Smooth muscle cell (in vitro differentiated cells): ENCODE data around the gene CDK5RAP1. TPM values are rescaled to one million over a fixed set of nuclear protein-coding genes. Genes with fewer than 3 reads are reported as not detected.

Experiments used
- DNase-seq: peaks from one replicate; lab custom pipeline; 2025; ENCODE audit not compliant: unreplicated experiment; lab: John Stamatoyannopoulos, UW
- H2AFZ ChIP-seq: fragments of 200-600 bp; sonication (generic); 2 replicates; pipeline ENCODE4 v1.6.0; 2016; ENCODE audit warnings: antibody characterized with exemption, low read depth, mild to moderate bottlenecking
- H3F3A ChIP-seq: fragments of 200-600 bp; sonication (generic); 2 replicates; pipeline ENCODE4 v1.6.0; 2017; ENCODE audit warnings: antibody characterized with exemption, low read depth
- H3K27ac ChIP-seq: fragments of 200-600 bp; sonication (generic); 2 replicates; pipeline ENCODE4 v1.5.1; 2016; ENCODE audit warnings: low read depth, mild to moderate bottlenecking
- H3K27me3 ChIP-seq: fragments of 200-600 bp; sonication (generic); 2 replicates; pipeline ENCODE4 v1.6.1; 2016; ENCODE audit warnings: low read depth, mild to moderate bottlenecking
- H3K36me3 ChIP-seq: fragments of 200-600 bp; sonication (generic); 2 replicates; pipeline ENCODE4 v1.5.1; 2016; ENCODE audit warnings: low read depth
- H3K4me1 ChIP-seq: fragments of 200-600 bp; sonication (generic); 2 replicates; pipeline ENCODE4 v1.5.1; 2016; ENCODE audit warnings: low read depth
- H3K4me2 ChIP-seq: fragments of 200-600 bp; sonication (generic); 2 replicates; pipeline ENCODE4 v1.6.0; 2016; ENCODE audit warnings: mild to moderate bottlenecking
- H3K4me3 ChIP-seq: fragments of 200-600 bp; sonication (generic); 2 replicates; pipeline ENCODE4 v1.5.1; 2016; ENCODE audit warnings: mild to moderate bottlenecking
- H3K79me2 ChIP-seq: fragments of 200-600 bp; sonication (generic); 2 replicates; pipeline ENCODE4 v1.6.0; 2016; ENCODE audit warnings: low read depth, mild to moderate bottlenecking
- H3K9ac ChIP-seq: fragments of 200-600 bp; sonication (generic); 2 replicates; pipeline ENCODE4 v1.6.0; 2016; ENCODE audit warnings: low read depth
- H3K9me3 ChIP-seq: fragments of 200-600 bp; sonication (generic); replicated peaks from 2 replicates; pipeline ENCODE4 v1.5.1; 2016; ENCODE audit warnings: low read depth
- H4K20me1 ChIP-seq: fragments of 200-600 bp; sonication (generic); 2 replicates; pipeline ENCODE4 v1.6.0; 2016; ENCODE audit warnings: low read depth
- WGBS: methylation state at CpG from one replicate; pipeline ENCODE4 v1.1.7; 2016; ENCODE audit warnings: low lambda C conversion rate; 5-methylcytosine and 5-hydroxymethylcytosine counted together
- polyA plus RNA-seq: library from polyadenylated mRNA; unstranded; fragments of >200 nt; fragmentation: Nextera tagmentation; extraction: Ambion mirVana; gene quantifications from 2 replicates; pipeline ENCODE4 v1.2.1, GENCODE V29; 2016
- total RNA-seq: library from RNA; depleted of rRNA; stranded (reverse); fragments of >200 nt; gene quantifications from 2 replicates; pipeline ENCODE4 v1.2.3, GENCODE V29; 2014
- TF ChIP-seq, protein P1 (sequence below): fragments of 200-600 bp; sonication (generic); IDR thresholded peaks from 2 replicates; pipeline ENCODE4 v1.5.1; 2017; ENCODE audit warnings: borderline replicate concordance, mild to moderate bottlenecking, antibody characterized with exemption; ENCODE audit not compliant: insufficient read depth, poor library complexity, severe bottlenecking

CDK5RAP1 gene
- total and polyA plus RNA-seq, 2 experiments from 2014 or later = 29.5 to 54.7 TPM

DNA sequence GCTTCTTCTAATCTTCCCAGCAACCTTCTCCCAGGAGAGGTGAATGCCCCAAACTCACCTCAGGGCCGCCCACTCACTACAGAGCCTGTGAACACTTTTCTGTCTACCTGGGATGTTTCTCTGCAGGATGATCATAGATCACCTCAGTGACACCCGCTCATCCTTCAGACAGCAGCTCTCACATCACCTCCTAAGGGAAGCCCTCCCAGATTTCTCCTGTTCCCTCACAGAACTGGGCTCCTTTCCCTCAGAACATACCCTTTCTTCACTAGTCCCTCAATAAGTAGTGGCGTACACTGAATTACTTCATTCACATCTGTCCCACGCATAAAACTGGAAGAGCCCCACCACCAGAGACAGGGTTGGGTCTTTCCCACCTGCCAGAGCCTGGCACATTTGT, 57.8 kb downstream of the CDK5RAP1 start:
- H3F3A ChIP-seq = peaks cover 4% of the 10 kb centered on the region
- H3K27ac ChIP-seq = no peak overlapping the region
- 100% methylated on average over 4 of the region's 4 CpGs for WGBS
- H3K9ac ChIP-seq = no peak overlapping the region
- no peaks in the 10 kb centered on the region for H3K4me1 ChIP-seq
- H3K4me2 ChIP-seq = no peak overlapping the region
- no peaks in the 10 kb centered on the region for H3K9me3 ChIP-seq
- H3K79me2 ChIP-seq = no peaks in the 10 kb centered on the region
- H3K27me3 ChIP-seq = no peaks in the 10 kb centered on the region
- no peak overlapping the region for H2AFZ ChIP-seq
- no peak for DNase-seq
- no peaks in the 10 kb centered on the region for H4K20me1 ChIP-seq
- H3K4me3 ChIP-seq = no peak overlapping the region
- no peaks in the 10 kb centered on the region for H3K36me3 ChIP-seq
- TF ChIP-seq, protein P1, sequence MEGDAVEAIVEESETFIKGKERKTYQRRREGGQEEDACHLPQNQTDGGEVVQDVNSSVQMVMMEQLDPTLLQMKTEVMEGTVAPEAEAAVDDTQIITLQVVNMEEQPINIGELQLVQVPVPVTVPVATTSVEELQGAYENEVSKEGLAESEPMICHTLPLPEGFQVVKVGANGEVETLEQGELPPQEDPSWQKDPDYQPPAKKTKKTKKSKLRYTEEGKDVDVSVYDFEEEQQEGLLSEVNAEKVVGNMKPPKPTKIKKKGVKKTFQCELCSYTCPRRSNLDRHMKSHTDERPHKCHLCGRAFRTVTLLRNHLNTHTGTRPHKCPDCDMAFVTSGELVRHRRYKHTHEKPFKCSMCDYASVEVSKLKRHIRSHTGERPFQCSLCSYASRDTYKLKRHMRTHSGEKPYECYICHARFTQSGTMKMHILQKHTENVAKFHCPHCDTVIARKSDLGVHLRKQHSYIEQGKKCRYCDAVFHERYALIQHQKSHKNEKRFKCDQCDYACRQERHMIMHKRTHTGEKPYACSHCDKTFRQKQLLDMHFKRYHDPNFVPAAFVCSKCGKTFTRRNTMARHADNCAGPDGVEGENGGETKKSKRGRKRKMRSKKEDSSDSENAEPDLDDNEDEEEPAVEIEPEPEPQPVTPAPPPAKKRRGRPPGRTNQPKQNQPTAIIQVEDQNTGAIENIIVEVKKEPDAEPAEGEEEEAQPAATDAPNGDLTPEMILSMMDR = no peak

DNA sequence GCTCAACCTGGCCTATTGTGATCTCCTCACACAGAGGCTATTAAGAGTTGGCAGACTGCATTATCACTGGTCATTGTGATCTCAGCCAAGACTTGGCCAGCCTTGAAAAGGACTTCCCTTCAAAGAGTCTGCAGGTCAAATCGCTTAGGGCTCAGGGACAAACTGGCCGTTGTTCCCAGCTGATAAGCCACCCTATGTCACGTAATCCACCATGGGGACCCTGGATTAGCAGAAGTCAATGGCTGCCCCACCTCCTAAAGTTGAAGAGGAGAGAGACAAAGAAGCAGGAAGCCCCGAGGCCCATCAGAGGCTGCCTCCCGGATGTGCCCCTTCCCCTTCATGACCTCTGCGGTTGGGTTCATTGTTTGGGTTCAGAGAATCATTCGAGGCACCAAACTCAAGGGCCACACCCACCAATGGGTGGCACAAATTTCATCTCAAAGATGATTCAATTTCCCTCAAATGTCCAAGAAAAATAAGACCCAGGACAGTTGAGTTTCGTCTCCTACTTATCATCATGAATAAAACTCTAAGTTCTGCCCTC, 61.7 kb downstream of the CDK5RAP1 start:
- Histone ChIP-seq H3K9ac (no peak overlapping the region), H3K4me2 (no peak overlapping the region), H3F3A (no peaks in the 10 kb centered on the region), H2AFZ (no peak overlapping the region), H3K4me1 (no peaks in the 10 kb centered on the region), H3K79me2 (no peaks in the 10 kb centered on the region), H4K20me1 (no peaks in the 10 kb centered on the region), H3K27me3 (no peaks in the 10 kb centered on the region), H3K4me3 (no peak overlapping the region), H3K27ac (no peak overlapping the region), H3K36me3 (no peaks in the 10 kb centered on the region), H3K9me3 (no peaks in the 10 kb centered on the region)
- TF ChIP-seq, protein P1 = no peak
- no peak for DNase-seq
- WGBS = 73% methylated on average over 8 of the region's 8 CpGs

DNA sequence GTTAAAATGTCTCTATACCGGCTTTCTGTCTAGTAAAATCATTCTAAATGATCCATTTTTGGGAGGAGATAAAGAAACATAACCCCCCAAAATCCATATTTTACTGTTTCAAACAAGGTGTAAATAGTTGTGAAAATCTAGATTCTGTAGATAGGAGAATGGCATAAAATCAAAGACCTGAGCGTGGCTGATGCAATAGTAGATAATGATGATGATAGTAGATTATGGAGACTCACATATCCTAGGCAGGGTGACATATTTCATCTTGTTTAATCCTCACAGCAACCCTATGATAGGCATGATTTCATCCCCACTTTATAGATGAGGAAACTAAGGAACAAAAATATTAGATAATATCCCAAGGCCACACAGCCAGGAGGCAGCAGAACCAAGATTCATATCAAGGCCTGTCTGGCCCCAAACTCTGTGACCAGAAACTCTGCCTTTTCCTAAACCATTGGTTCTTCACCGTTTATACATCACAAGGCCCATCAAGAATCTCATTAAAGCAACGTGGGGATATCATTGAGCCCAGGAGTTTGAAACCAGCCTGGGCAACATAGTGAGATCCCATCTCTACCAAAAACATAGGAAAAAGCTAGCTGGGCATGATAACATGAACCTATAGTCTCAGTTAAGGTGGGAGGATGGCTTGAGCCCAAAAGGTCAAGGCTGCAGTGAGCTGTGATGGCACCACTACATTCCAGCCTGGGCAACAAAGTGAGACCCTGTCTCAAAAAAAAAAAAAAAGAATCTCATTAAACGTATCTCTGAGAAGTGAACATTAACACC, 62.7 kb downstream of the CDK5RAP1 start:
- H4K20me1 ChIP-seq = no peaks in the 10 kb centered on the region
- no peaks in the 10 kb centered on the region for H3K4me1 ChIP-seq
- no peaks in the 10 kb centered on the region for H3K9me3 ChIP-seq
- no peak overlapping the region for H3K4me3 ChIP-seq
- no peak overlapping the region for H2AFZ ChIP-seq
- no peak overlapping the region for H3K4me2 ChIP-seq
- H3K79me2 ChIP-seq = no peaks in the 10 kb centered on the region
- H3F3A ChIP-seq = no peaks in the 10 kb centered on the region
- H3K27me3 ChIP-seq = no peaks in the 10 kb centered on the region
- TF ChIP-seq, protein P1 = no peak
- H3K36me3 ChIP-seq = no peaks in the 10 kb centered on the region
- no peak for DNase-seq
- WGBS = 91% methylated on average over 5 of the region's 5 CpGs
- H3K27ac ChIP-seq = no peak overlapping the region
- H3K9ac ChIP-seq = no peak overlapping the region
